Measurements from ENCODE around the gene SPP1.
"Not testable (repeated sequence)": the region's sequence is repeated elsewhere in the genome, so short reads cannot be mapped to it uniquely, and the experiment has no call there.

Gene SPP1

GRCh38 chr4:87981486-87981885 is 6.0 kb downstream of the SPP1 start:
- in situ Hi-C loops (cut with HindIII; ENCODE audit: low pct_ligation_motif_present, low pct_unique_long_range_greater_than_20kb, low sequenced_read_pairs) = no loop called here
- no peak for DNase-seq

DNA sequence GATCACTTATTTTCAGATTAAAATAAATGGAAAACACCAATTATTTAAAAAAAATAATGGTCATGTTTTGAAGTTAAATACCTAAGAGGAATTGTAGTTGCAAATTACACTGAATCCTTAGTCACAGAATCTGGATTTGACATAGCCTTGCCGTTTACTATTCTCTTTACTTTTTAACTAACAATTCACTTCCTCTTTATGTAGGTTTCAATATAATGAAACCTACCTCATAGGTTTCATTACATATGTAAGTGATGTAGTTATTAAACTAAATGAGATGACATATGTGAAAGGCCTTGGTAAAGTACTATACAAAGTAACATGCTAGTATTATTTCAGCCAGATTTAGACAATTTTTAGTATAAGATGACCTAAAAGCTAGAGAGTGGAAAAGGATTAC is 6.5 kb downstream of the SPP1 start:
- in situ Hi-C loops (cut with HindIII; ENCODE audit: low pct_ligation_motif_present, low pct_unique_long_range_greater_than_20kb, low sequenced_read_pairs) = no loop called here
- DNase-seq = no peak

GRCh38 chr4:87982446-87983010 is 7.0 kb downstream of the SPP1 start:
- in situ Hi-C loops (cut with HindIII; ENCODE audit: low pct_ligation_motif_present, low pct_unique_long_range_greater_than_20kb, low sequenced_read_pairs) = no loop called here

DNA sequence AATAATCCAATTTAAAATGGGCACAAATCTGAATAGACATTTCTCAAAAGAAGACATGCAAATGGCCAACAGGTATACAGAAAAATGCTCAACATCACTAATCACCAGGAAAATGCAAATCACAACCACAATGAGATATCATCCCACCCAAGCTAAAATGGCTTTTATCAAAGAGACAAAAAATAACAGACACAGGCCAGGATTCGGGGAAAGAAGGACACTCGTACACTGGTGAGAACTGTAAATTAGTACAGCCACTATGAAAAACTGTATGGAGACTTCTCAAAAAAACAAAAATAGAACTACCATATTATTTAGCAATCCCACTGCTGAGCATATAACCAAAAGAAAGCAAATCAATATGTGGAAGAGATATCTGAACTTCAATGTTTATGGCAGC is 8.5 kb downstream of the SPP1 start:
- DNase-seq = peak; percentile 22
- in situ Hi-C loops (cut with HindIII; ENCODE audit: low pct_ligation_motif_present, low pct_unique_long_range_greater_than_20kb, low sequenced_read_pairs) = no loop called here

More at GRCh38 chr4:87982446-87983010, 7.0 kb downstream of the SPP1 start:
- DNase-seq = peak; percentile 29

DNA sequence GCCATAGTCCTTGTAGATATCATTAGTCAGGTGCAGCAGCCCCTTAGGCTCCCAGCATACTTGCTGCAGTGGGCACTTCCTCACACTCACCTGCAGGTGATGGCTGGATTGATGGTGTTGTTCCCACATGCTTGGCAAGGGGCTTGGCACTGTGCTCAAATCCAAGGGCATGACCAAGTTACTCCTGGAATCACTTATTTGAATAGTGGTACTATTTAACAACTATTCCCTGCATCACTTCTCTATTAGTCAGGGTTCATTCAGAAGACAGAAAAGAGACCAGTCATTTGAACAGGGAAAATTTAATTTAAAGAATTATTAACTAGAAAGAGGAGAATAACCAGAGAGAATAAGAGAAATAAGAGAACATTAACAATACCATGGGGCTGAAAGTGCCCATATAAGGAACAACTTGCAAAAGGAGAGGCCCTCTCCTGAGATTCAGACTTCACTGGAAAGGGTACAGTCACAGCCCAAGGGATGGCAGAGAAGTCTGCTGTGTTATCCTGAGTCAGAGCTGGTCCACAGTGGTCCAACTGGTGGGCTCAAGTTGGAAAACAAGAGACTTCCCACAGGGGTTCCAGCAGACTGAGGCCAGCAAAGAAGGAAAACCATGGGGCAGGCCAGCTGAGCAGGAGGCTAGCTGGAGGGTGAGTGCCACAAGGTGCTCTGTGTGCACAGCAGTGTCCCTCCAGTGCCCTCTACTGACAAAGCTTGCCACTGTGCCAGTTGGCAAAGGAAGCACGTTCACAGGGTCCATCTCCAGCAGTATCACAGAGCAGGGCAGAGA is 9.8 kb downstream of the SPP1 start:
- DNase-seq = peak; percentile 87
- in situ Hi-C loops (cut with HindIII; ENCODE audit: low pct_ligation_motif_present, low pct_unique_long_range_greater_than_20kb, low sequenced_read_pairs) = no loop called here

GRCh38 chr4:87985887-87986200 is 10.3 kb downstream of the SPP1 start:
- in situ Hi-C loops (cut with HindIII; ENCODE audit: low pct_ligation_motif_present, low pct_unique_long_range_greater_than_20kb, low sequenced_read_pairs) = no loop called here
- DNase-seq = no peak

- in situ Hi-C loops (cut with HindIII; ENCODE audit: low pct_ligation_motif_present, low pct_unique_long_range_greater_than_20kb, low sequenced_read_pairs) = no loop called here
- DNase-seq = no peak
Measured at GRCh38 chr4:87986508-87986907, 11.0 kb downstream of the SPP1 start.

- no peak for DNase-seq
- in situ Hi-C loops (cut with HindIII; ENCODE audit: low pct_ligation_motif_present, low pct_unique_long_range_greater_than_20kb, low sequenced_read_pairs) = no loop called here
Measured at GRCh38 chr4:87989765-87990164, 14.3 kb downstream of the SPP1 start.

DNA sequence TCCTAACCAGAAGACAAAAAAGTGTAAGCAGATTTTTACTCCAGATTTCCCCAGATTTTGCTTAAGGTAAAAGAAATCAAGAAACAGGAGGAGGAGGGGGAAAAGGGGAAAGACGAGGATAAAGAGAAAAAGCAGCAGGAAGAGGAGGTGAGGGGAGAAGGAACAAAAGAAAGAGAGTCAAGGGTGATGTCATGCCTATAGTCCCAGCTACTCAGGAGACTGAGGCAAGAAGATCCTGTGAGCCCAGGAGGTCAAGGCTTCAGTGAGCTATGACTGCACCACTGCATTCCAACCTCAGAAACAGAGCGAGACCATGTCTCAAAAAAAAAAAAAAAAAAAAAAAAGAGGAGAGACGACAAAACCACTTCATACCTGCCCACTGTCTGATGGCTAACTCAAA is 19.9 kb downstream of the SPP1 start:
- in situ Hi-C loops (cut with HindIII; ENCODE audit: low pct_ligation_motif_present, low pct_unique_long_range_greater_than_20kb, low sequenced_read_pairs) = no loop called here
- DNase-seq = no peak

GRCh38 chr4:87999191-87999691 is 23.7 kb downstream of the SPP1 start:
- in situ Hi-C loops (cut with HindIII; ENCODE audit: low pct_ligation_motif_present, low pct_unique_long_range_greater_than_20kb, low sequenced_read_pairs) = not testable (repeated sequence)

GRCh38 chr4:88001871-88002270 is 26.4 kb downstream of the SPP1 start:
- DNase-seq = no peak
- in situ Hi-C loops (cut with HindIII; ENCODE audit: low pct_ligation_motif_present, low pct_unique_long_range_greater_than_20kb, low sequenced_read_pairs) = no loop called here

More at GRCh38 chr4:87999191-87999691, 23.7 kb downstream of the SPP1 start:
- not testable (repeated sequence) for DNase-seq

GRCh38 chr4:88002786-88003185 is 27.3 kb downstream of the SPP1 start:
- DNase-seq = no peak
- in situ Hi-C loops (cut with HindIII; ENCODE audit: low pct_ligation_motif_present, low pct_unique_long_range_greater_than_20kb, low sequenced_read_pairs) = no loop called here

- in situ Hi-C loops (cut with HindIII; ENCODE audit: low pct_ligation_motif_present, low pct_unique_long_range_greater_than_20kb, low sequenced_read_pairs) = no loop called here
Measured at GRCh38 chr4:88003261-88003660, 27.7 kb downstream of the SPP1 start.

GRCh38 chr4:88005076-88005475 is 29.6 kb downstream of the SPP1 start:
- no peak for DNase-seq
- in situ Hi-C loops (cut with HindIII; ENCODE audit: low pct_ligation_motif_present, low pct_unique_long_range_greater_than_20kb, low sequenced_read_pairs) = no loop called here

More at GRCh38 chr4:88003261-88003660, 27.7 kb downstream of the SPP1 start:
- DNase-seq = no peak

- DNase-seq = no peak
- in situ Hi-C loops (cut with HindIII; ENCODE audit: low pct_ligation_motif_present, low pct_unique_long_range_greater_than_20kb, low sequenced_read_pairs) = no loop called here
Measured at GRCh38 chr4:88005946-88006345, 30.4 kb downstream of the SPP1 start.

DNA sequence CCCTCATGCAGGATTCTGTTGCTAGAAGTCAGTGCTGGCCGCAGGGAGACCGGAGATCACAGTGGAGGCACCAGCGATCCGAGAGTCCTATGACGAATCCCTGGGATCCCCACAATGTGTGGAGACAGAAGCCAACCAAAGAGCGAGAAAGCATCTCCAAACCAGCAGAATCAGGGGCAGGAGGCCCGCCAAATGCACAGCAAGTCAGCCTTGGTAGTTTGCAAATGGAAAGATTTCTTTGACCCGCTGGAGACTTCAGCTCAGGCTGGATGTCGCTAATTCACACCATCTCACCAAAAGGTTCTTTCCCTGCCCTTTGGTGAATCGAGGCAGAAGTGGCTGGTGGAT is 31.4 kb downstream of the SPP1 start:
- in situ Hi-C loops (cut with HindIII; ENCODE audit: low pct_ligation_motif_present, low pct_unique_long_range_greater_than_20kb, low sequenced_read_pairs) = no loop called here
- DNase-seq = no peak

- DNase-seq = peak; percentile 73
- in situ Hi-C loops (cut with HindIII; ENCODE audit: low pct_ligation_motif_present, low pct_unique_long_range_greater_than_20kb, low sequenced_read_pairs) = no loop called here
Measured at GRCh38 chr4:88007304-88008121, 32.0 kb downstream of the SPP1 start, which contains the start of gene PKD2. Gene PKD2 (plus strand): TSS chr4:88007635. CDS start chr4:88007734, 99 bp downstream.

DNA sequence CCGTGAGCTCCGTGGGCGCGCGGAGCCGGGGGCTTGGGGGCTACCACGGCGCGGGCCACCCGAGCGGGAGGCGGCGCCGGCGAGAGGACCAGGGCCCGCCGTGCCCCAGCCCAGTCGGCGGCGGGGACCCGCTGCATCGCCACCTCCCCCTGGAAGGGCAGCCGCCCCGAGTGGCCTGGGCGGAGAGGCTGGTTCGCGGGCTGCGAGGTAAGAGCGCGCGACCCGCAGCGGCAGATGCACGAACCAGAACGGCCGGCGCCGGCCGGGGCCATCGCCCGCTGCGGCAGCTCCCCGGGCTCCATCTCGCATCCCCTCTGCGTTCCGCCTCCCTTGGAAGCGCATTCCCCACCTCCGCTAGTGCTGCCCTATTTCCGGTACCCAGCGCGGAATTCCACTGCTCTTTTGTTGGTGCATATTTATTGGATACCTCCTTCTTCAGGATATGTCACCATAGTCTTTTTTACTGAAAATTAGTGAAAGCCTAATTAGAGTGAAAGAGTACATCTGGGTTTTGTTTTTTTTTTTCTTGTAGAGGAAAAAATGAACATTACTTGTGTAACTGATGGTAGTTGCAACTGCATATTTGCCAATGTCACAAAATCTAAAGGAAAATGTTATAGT is 32.7 kb downstream of the SPP1 start:
- peak; percentile 53 for DNase-seq
- in situ Hi-C loops (cut with HindIII; ENCODE audit: low pct_ligation_motif_present, low pct_unique_long_range_greater_than_20kb, low sequenced_read_pairs) = no loop called here

- no peak for DNase-seq
- in situ Hi-C loops (cut with HindIII; ENCODE audit: low pct_ligation_motif_present, low pct_unique_long_range_greater_than_20kb, low sequenced_read_pairs) = no loop called here
Measured at GRCh38 chr4:88008743-88009171, 33.2 kb downstream of the SPP1 start.
